Measurements from ENCODE around the gene CACNB2.
"Not testable (repeated sequence)": the region's sequence is repeated elsewhere in the genome, so short reads cannot be mapped to it uniquely, and the experiment has no call there.

The CACNB2 gene

GRCh38 chr10:18401416-18402195 is 261.4 kb downstream of the CACNB2 start:
- DNase-seq (ENCODE audit: low spot score), result no peak

- DNase-seq (ENCODE audit: low spot score), result no peak
These were observed 262.6 kb downstream of the CACNB2 start for GRCh38 chr10:18402853-18403252.

GRCh38 chr10:18404530-18404929 is 264.3 kb downstream of the CACNB2 start:
- DNase-seq (ENCODE audit: low spot score), result no peak

- no peak for DNase-seq (ENCODE audit: low spot score)
These were observed 265.9 kb downstream of the CACNB2 start for GRCh38 chr10:18406136-18406535.

- peak; percentile 4 for DNase-seq (ENCODE audit: low spot score)
These were observed 269.6 kb downstream of the CACNB2 start for GRCh38 chr10:18409599-18410397.

GRCh38 chr10:18414061-18414460 is 273.8 kb downstream of the CACNB2 start:
- DNase-seq (ENCODE audit: low spot score), result no peak

- no peak for DNase-seq (ENCODE audit: low spot score)
These were observed 277.8 kb downstream of the CACNB2 start for GRCh38 chr10:18417950-18418527.

GRCh38 chr10:18418541-18419215 is 278.5 kb downstream of the CACNB2 start:
- peak; percentile 9 for DNase-seq (ENCODE audit: low spot score)

GRCh38 chr10:18419945-18420344 is 279.7 kb downstream of the CACNB2 start:
- no peak for DNase-seq (ENCODE audit: low spot score)

GRCh38 chr10:18421726-18422293 is 281.6 kb downstream of the CACNB2 start:
- no peak for DNase-seq (ENCODE audit: low spot score)

- no peak for DNase-seq (ENCODE audit: low spot score)
These were observed 282.9 kb downstream of the CACNB2 start for GRCh38 chr10:18423058-18423637.

GRCh38 chr10:18424200-18424599 is 284.0 kb downstream of the CACNB2 start:
- no peak for DNase-seq (ENCODE audit: low spot score)

GRCh38 chr10:18429335-18429734 is 289.1 kb downstream of the CACNB2 start:
- no peak for DNase-seq (ENCODE audit: low spot score)

- DNase-seq (ENCODE audit: low spot score), result no peak
These were observed 296.7 kb downstream of the CACNB2 start for GRCh38 chr10:18436902-18437301.

GRCh38 chr10:18437486-18437885 is 297.3 kb downstream of the CACNB2 start:
- no peak for DNase-seq (ENCODE audit: low spot score)

GRCh38 chr10:18438361-18439126 is 298.3 kb downstream of the CACNB2 start:
- no peak for DNase-seq (ENCODE audit: low spot score)

GRCh38 chr10:18439601-18440000 is 299.4 kb downstream of the CACNB2 start:
- no peak for DNase-seq (ENCODE audit: low spot score)

GRCh38 chr10:18445635-18446034 is 305.4 kb downstream of the CACNB2 start:
- DNase-seq (ENCODE audit: low spot score), result not testable (repeated sequence)

- no peak for DNase-seq (ENCODE audit: low spot score)
These were observed 306.0 kb downstream of the CACNB2 start for GRCh38 chr10:18446205-18446604.

- no peak for DNase-seq (ENCODE audit: low spot score)
These were observed 309.4 kb downstream of the CACNB2 start for GRCh38 chr10:18449611-18450026.

- no peak for DNase-seq (ENCODE audit: low spot score)
These were observed 310.1 kb downstream of the CACNB2 start for GRCh38 chr10:18450298-18450697.

Data from NAMALWA (cell line).